Measurements from ENCODE around the gene EPHX1. TPM values are rescaled to one million over a fixed set of nuclear protein-coding genes. Genes with fewer than 3 reads are reported as not detected.

The EPHX1 gene
- total RNA-seq, 1 donor: 31.5 TPM

DNA sequence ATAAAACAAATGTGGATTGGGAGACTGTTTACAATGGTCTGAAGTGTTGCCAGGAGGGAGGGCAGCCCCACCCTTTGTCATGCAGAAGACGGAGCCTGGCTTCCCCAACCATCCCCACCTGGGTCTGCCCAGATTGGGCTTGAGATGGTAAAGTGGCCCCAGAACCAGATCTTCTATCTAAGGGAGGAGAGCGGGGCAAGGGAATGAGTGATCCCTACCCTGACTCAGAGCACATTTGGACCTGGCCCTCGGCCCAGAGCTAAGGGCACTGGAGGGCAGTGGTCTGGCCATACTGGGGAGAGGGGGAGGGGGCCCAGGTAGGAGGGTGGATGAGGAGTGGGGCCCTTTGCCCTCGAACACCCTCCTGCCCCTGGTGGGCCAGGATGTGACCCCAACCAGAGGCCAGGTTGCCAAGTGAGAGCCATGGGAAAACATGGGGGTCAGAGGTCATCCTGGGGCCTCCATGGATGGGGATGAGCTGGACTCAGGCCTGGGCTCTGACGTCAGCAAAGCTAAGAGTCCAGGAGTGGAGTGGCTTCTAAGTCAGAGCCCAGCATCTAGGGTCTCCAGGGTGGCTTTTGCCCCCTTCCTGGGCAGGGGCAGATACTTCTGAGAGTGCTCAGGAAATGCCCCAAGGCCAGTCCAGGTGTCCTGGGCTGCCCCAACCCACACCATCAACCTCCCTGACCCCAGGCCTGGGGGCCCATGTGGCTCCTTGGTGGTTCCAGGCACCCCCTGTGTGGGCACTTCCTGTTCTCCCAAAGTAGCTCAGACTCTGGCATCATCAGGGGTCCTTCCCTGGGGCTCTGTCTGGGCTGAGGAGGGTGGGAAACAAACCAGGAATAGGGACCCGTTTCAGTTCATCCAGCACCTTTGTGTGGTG lies 80.7 kb downstream of the EPHX1 start:
- TF ChIP-seq, protein P1, sequence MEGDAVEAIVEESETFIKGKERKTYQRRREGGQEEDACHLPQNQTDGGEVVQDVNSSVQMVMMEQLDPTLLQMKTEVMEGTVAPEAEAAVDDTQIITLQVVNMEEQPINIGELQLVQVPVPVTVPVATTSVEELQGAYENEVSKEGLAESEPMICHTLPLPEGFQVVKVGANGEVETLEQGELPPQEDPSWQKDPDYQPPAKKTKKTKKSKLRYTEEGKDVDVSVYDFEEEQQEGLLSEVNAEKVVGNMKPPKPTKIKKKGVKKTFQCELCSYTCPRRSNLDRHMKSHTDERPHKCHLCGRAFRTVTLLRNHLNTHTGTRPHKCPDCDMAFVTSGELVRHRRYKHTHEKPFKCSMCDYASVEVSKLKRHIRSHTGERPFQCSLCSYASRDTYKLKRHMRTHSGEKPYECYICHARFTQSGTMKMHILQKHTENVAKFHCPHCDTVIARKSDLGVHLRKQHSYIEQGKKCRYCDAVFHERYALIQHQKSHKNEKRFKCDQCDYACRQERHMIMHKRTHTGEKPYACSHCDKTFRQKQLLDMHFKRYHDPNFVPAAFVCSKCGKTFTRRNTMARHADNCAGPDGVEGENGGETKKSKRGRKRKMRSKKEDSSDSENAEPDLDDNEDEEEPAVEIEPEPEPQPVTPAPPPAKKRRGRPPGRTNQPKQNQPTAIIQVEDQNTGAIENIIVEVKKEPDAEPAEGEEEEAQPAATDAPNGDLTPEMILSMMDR (IDR thresholded peaks at IDR 0.05; ENCODE audit: insufficient read depth, low read depth, low read length): no peak
- DNase-seq (ENCODE audit: low read depth): no peak
- H3K4me3 ChIP-seq (ENCODE audit: low read depth, low read length): no peak overlapping the region

DNA sequence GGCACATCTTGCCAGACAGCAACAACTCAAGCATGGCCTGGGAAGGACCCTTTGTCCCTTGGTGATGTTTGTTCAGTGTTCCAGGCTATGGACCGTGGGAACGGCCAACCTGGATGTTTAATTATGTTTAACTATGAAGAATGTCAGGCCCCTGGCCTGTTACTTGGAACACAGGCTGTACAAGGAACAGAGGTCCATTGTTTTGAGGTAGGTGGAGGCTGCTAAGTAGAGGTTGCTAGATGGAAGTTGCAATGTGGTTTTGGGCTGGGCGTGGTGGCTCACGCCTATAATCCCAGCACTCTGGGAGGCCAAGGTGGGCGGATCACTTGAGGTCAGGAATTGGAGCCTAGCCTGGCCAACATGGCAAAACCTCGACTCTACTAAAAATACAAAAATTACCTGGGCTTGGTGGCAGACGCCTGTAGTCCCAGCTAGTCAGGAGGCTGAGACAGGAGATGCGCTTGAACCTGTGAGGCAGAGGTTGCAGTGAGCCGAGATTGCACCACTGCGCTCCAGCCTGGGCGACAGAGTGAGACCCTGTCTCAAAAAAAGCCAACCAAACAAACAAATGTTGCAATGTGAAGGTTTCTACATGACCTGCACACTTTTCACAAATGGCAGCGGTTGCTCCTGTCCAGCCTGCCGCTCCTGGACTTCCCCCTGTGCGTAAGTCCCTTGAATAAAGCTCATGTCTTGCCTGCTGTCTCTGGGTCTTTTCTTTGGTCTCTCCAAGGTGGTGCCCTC lies 81.5 kb downstream of the EPHX1 start:
- DNase-seq (ENCODE audit: low read depth): no peak
- TF ChIP-seq, protein P1 (IDR thresholded peaks at IDR 0.05; ENCODE audit: insufficient read depth, low read depth, low read length): no peak

DNA sequence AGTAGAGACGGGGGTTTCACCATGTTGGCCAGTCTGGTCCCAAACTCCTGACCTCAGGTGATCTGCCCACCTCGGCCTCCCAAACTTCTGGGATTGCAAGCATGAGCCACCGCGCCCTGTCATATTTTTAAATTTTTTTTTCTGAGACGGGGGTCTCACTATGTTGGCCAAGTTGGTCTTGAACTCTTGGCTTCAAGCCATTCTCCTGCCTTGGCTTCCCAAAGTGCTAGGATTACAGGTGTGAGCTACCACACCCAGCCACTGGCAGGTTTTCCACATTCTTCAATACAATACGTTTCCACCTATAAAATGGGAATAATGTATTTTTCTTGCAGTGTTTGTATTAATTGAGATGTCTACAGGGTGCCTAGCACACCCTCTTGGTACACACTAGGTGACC lies 82.4 kb downstream of the EPHX1 start:
- no peak for DNase-seq (ENCODE audit: low read depth)
- TF ChIP-seq, protein P1 (IDR thresholded peaks at IDR 0.05; ENCODE audit: insufficient read depth, low read depth, low read length): no peak
- H3K4me3 ChIP-seq (ENCODE audit: low read depth, low read length): no peak overlapping the region

More for the DNA sequence above, 81.5 kb downstream of the EPHX1 start:
- H3K4me3 ChIP-seq (ENCODE audit: low read depth, low read length): no peak overlapping the region

Other genes starting within 250 kb of the EPHX1 start
- 126 and 135 TPM in 2 replicates for gene ENAH, start 157.0 kb upstream of the EPHX1 start, total RNA-seq
- 166 and 232 TPM in 2 replicates for gene SRP9, start 32.3 kb upstream of the EPHX1 start, total RNA-seq
- gene TMEM63A, start 72.3 kb downstream of the EPHX1 start, total RNA-seq: 20.3 and 26.3 TPM in 2 replicates
- gene LEFTY1, start 79.0 kb downstream of the EPHX1 start, total RNA-seq: 0.32 TPM in 1 of 2 replicates, not detected in the other
- gene PYCR2, start 114.1 kb downstream of the EPHX1 start, total RNA-seq: 28.0 and 36.7 TPM in 2 replicates
- under 0.01 TPM in 1 of 2 replicates, not detected in the other for gene LEFTY2, start 131.1 kb downstream of the EPHX1 start, total RNA-seq
- gene SDE2, start 189.2 kb downstream of the EPHX1 start, total RNA-seq: 22.2 and 31.5 TPM in 2 replicates